ENCODE results near the gene ADAM12.

The ADAM12 gene

DNA sequence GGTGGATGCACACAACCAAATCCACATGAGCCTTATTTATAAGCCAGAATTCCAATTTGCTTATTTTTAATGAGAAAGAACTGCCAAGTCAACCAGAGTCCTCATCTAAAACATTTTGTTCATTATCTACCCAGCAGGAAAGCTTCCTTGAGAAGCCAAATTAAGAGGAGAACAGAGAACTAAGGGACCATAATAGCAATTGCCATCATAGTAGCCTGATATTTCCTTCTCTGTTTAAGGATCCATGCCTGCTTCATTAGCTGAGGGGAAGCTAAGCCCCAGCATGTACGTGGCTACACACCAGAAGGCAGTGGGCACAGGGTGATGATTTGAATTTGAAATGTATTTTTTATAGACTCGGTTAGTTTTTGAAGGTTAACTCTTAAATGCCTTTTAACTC lies 46.8 kb downstream of the ADAM12 start:
- Histone ChIP-seq H3K79me2 (ENCODE audit: control insufficient read depth, low read length) (no peaks in the 10 kb centered on the region), H3K36me3 (ENCODE audit: control insufficient read depth, low read length) (no peaks in the 10 kb centered on the region), H3K4me3 (ENCODE audit: low read length) (no peak overlapping the region), H3F3A (ENCODE audit: control insufficient read depth, insufficient read depth) (no peaks in the 10 kb centered on the region), H3K27ac (ENCODE audit: low read depth, low read length) (no peak overlapping the region), H3K4me2 (ENCODE audit: low read length) (no peak overlapping the region), H3K27me3 (ENCODE audit: control insufficient read depth, low read length) (no peaks in the 10 kb centered on the region), H3K4me1 (ENCODE audit: control insufficient read depth, low read length) (no peaks in the 10 kb centered on the region), H4K20me1 (ENCODE audit: control insufficient read depth, insufficient read depth, low read depth, low read length) (no peaks in the 10 kb centered on the region), H3K9me2 (replicated peaks; ENCODE audit: control insufficient read depth, low read length) (no peaks in the 10 kb centered on the region), H3K9me3 (ENCODE audit: control insufficient read depth, insufficient read depth, low read length) (no peaks in the 10 kb centered on the region)
- TF ChIP-seq, protein P1, sequence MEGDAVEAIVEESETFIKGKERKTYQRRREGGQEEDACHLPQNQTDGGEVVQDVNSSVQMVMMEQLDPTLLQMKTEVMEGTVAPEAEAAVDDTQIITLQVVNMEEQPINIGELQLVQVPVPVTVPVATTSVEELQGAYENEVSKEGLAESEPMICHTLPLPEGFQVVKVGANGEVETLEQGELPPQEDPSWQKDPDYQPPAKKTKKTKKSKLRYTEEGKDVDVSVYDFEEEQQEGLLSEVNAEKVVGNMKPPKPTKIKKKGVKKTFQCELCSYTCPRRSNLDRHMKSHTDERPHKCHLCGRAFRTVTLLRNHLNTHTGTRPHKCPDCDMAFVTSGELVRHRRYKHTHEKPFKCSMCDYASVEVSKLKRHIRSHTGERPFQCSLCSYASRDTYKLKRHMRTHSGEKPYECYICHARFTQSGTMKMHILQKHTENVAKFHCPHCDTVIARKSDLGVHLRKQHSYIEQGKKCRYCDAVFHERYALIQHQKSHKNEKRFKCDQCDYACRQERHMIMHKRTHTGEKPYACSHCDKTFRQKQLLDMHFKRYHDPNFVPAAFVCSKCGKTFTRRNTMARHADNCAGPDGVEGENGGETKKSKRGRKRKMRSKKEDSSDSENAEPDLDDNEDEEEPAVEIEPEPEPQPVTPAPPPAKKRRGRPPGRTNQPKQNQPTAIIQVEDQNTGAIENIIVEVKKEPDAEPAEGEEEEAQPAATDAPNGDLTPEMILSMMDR (IDR thresholded peaks at IDR 0.05; ENCODE audit: low read depth, low read length, poor library complexity, severe bottlenecking): no peak
- TF ChIP-seq EZH2phosphoT487 (IDR thresholded peaks at IDR 0.05; ENCODE audit: borderline replicate concordance, low read length): no peak

DNA sequence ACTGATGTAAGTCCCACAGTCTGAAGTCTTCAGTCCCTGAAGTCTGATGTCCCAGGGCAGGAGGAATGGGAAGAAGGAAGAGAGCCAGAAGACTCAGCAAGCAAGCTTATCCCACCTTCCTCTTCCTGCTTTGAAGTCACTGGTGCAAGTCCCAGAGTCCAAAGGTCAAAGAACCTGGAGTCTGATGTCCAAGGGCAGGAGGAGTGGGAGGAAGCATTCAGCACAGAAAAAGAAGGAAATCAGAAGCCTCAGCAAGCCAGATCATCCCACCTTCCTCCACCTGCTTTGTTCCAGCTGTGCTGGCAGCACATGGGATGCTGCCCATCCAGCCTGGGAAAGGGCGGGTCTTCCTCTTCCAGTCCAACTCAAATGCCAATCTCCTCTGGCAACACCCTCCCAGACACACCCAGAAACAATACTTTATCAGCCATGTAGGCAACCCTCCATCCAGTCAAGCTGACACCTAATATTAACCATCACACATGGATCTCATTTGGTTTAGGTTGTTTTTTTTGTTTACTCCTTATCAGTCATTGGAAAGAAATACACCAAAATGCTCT lies 50.9 kb downstream of the ADAM12 start:
- Histone ChIP-seq H3K27me3 (ENCODE audit: control insufficient read depth, low read length) (no peaks in the 10 kb centered on the region), H3K27ac (ENCODE audit: low read depth, low read length) (no peak overlapping the region), H3F3A (ENCODE audit: control insufficient read depth, insufficient read depth) (no peaks in the 10 kb centered on the region), H3K79me2 (ENCODE audit: control insufficient read depth, low read length) (no peaks in the 10 kb centered on the region), H3K9me3 (ENCODE audit: control insufficient read depth, insufficient read depth, low read length) (no peaks in the 10 kb centered on the region), H3K9me2 (replicated peaks; ENCODE audit: control insufficient read depth, low read length) (no peaks in the 10 kb centered on the region), H4K20me1 (ENCODE audit: control insufficient read depth, insufficient read depth, low read depth, low read length) (no peaks in the 10 kb centered on the region), H3K4me1 (ENCODE audit: control insufficient read depth, low read length) (no peaks in the 10 kb centered on the region), H3K4me3 (ENCODE audit: low read length) (no peak overlapping the region), H3K4me2 (ENCODE audit: low read length) (no peak overlapping the region), H3K36me3 (ENCODE audit: control insufficient read depth, low read length) (no peaks in the 10 kb centered on the region)
- no peak for TF ChIP-seq EZH2phosphoT487 (IDR thresholded peaks at IDR 0.05; ENCODE audit: borderline replicate concordance, low read length)
- TF ChIP-seq, protein P1 (IDR thresholded peaks at IDR 0.05; ENCODE audit: low read depth, low read length, poor library complexity, severe bottlenecking): no peak

DNA sequence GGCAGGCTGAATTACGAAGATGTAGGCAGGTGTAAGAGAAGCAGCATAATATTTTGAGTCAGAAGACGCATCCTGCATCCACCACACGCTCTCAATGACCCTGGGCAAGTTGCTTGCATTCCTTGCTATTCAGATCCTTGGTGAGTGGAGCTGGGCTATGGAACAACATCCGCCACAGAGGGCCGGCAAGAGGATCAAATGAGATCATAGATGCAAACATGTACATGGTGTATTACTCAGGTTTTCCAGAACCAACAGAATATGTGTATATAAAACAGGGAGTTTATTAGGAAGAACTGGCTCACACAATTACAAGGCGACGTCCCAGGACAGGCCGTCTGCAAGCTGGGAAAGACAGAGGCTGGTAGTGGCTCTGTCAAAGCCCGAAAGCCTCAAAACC lies 51.5 kb downstream of the ADAM12 start:
- Histone ChIP-seq H3K36me3 (ENCODE audit: control insufficient read depth, low read length) (no peaks in the 10 kb centered on the region), H4K20me1 (ENCODE audit: control insufficient read depth, insufficient read depth, low read depth, low read length) (no peaks in the 10 kb centered on the region), H3K4me2 (ENCODE audit: low read length) (no peak overlapping the region), H3K4me1 (ENCODE audit: control insufficient read depth, low read length) (no peaks in the 10 kb centered on the region), H3K4me3 (ENCODE audit: low read length) (no peak overlapping the region), H3K27me3 (ENCODE audit: control insufficient read depth, low read length) (no peaks in the 10 kb centered on the region), H3K9me2 (replicated peaks; ENCODE audit: control insufficient read depth, low read length) (no peaks in the 10 kb centered on the region), H3F3A (ENCODE audit: control insufficient read depth, insufficient read depth) (no peaks in the 10 kb centered on the region), H3K27ac (ENCODE audit: low read depth, low read length) (no peak overlapping the region), H3K79me2 (ENCODE audit: control insufficient read depth, low read length) (no peaks in the 10 kb centered on the region), H3K9me3 (ENCODE audit: control insufficient read depth, insufficient read depth, low read length) (no peaks in the 10 kb centered on the region)
- TF ChIP-seq, protein P1 (IDR thresholded peaks at IDR 0.05; ENCODE audit: low read depth, low read length, poor library complexity, severe bottlenecking): no peak
- TF ChIP-seq EZH2phosphoT487 (IDR thresholded peaks at IDR 0.05; ENCODE audit: borderline replicate concordance, low read length): no peak

Data from DOHH2 (cell line).